GM21423 (cell line): ENCODE measurements around the gene PRAMEF18.
"Not testable (repeated sequence)": the region's sequence is repeated elsewhere in the genome, so short reads cannot be mapped to it uniquely, and the experiment has no call there.

ENCODE experiments used
- ATAC-seq: cut with Tn5 transposase; IDR thresholded peaks from one replicate; pipeline ENCODE4 v1.9.1; 2021; ENCODE audit warnings: mild to moderate bottlenecking, moderate library complexity; ENCODE audit not compliant: unreplicated experiment

PRAMEF18 gene, protein sequence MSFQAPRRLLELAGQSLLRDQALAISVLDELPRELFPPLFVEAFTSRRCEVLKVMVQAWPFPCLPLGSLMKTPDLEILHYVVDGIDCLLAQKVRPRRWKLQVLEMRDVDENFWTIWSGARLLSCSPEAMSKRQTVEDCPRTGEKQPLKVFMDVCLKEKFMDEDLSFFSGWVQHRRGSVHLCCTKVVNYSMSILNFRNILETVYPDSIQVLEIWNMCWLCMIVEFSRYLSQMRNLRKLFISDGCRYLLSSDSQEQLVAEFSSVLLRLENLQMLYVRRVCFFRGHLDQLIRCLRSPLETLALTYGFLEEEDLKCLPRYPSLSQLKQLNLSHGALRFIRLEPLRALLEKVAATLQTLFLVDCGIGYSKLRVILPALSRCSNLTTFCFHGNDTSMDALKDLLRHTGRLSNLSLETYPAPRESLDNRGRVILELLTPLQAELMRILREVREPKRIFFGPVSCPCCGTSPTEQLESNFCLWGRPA

GRCh38 chr1:13225675-13226204, at the start of gene PRAMEF18:
Gene PRAMEF18 (minus strand): TSS chr1:13226154. CDS start chr1:13226106, 48 bp downstream.
- ATAC-seq: not testable (repeated sequence)

DNA sequence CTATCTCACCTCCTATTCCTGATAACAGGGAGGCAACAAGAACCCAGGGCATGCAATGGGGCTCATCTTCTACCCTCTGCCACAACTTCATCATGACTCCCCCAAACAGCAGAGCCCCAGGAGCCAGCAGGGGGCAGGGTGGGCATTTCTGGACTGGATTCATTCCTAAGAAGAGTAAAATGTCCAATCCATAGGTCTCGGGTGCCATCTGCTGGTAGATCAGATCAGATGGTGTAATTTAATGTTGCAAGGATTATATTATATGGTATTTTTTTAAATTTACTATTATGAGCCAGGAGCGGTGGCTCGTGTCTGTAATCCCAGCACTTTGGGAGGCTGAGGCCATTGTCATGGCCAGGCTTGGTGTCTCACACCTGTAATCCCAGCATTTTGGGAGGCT, 39.2 kb upstream of the PRAMEF18 start:
- not testable (repeated sequence) for ATAC-seq

- not testable (repeated sequence) for ATAC-seq
These were observed 27.9 kb upstream of the PRAMEF18 start, which contains the start of gene PRAMEF5 for GRCh38 chr1:13253898-13254297. Gene PRAMEF5 (plus strand): TSS chr1:13254198. CDS start chr1:13259269, 5,071 bp downstream.

- not testable (repeated sequence) for ATAC-seq
These were observed 21.2 kb upstream of the PRAMEF18 start for GRCh38 chr1:13247122-13247521.

DNA sequence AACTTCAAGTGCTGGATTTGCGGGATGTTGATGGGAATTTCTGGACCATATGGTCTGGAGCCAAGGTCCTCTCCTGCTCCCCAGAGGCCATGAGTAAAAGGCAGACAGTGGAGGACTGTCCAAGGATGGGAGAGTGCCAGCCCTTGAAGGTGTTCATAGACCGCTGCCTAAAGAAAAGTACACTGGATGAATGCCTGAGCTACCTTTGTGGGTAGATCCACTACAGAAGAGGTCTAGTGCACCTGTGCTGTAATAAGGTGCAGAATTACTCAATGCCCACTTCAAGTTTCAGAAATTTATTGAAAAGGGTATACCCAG, 20.6 kb upstream of the PRAMEF18 start:
- not testable (repeated sequence) for ATAC-seq

GRCh38 chr1:13245841-13246553, 20.0 kb upstream of the PRAMEF18 start:
- ATAC-seq: not testable (repeated sequence)

DNA sequence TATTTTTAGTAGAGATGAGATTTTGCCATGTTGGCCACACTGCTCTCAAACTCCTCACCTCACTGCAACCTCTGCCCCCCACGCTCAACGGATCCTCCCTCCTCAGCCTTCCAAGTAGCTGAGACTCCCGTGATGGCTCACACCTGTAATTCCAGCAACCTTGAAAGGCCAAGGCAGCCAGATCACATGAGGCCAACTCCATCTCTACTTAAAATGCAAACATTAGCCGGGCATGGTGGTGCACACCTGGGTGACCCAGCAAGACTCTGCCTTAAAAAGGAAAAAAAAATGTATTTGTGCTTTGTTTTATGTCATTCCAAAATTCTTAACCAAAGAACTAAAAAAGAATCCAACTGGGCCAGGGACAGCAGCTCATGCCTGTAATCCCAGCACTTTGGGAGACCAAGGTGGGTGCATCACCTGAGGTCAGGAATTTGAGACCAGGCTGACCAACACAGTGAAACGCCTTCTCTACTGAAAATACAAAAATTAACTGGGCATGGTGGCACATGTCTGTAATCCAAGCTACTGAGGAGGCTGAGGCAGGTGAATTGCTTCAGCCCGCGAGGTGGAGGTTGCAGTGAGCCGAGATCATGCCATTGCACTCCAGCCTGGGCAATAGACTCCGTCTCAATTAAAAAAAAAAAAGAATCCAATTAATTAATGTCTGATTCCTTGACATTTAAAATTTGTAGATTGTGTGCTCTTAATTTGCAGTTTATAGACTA, 17.7 kb upstream of the PRAMEF18 start:
- ATAC-seq: not testable (repeated sequence)

GRCh38 chr1:13239633-13240032, 13.7 kb upstream of the PRAMEF18 start:
- ATAC-seq: not testable (repeated sequence)

GRCh38 chr1:13237572-13237971, 11.6 kb upstream of the PRAMEF18 start:
- not testable (repeated sequence) for ATAC-seq

DNA sequence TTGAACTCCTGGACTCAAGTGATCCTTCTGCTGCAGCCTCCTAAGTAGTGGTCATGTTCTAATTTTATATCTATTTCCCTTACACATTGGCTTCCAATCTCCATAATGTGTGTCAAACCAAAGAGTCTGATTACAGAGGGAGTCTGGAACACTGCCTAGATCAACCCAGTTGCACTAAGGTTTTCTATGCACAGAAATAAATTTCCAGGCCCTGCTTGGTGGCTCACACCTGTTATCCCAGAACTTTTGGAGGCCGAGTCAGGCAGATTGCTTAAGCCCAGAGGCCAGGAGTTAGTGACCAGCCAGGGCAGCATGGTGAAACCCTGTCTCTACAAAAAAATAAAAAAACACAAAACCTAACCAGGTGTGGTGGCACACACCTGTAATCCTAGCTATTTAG, 8.1 kb upstream of the PRAMEF18 start:
- ATAC-seq: not testable (repeated sequence)

GRCh38 chr1:13232056-13232455, 6.1 kb upstream of the PRAMEF18 start:
- ATAC-seq: not testable (repeated sequence)

GRCh38 chr1:13231061-13231750, 5.3 kb upstream of the PRAMEF18 start:
- ATAC-seq: not testable (repeated sequence)

GRCh38 chr1:13230601-13231000, 4.6 kb upstream of the PRAMEF18 start:
- not testable (repeated sequence) for ATAC-seq

DNA sequence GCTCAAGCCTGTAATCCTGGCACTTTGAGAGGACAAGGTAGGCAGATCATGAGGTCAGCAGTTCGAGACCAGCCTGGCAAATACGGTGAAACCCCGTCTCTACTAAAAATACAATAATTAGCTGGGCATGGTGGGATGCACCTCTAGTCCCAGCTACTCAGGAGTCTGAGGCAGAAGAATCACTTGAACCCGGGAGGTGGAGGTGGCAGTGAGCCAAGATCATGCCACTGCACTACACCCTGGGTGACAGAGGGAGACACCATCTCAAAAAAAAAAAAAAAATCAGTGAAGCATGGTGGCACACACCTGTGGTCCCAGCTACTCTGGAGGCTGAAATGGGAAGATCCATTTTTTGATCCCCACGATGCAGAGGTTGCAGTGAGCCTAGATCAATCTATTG, 4.1 kb upstream of the PRAMEF18 start:
- ATAC-seq: not testable (repeated sequence)

DNA sequence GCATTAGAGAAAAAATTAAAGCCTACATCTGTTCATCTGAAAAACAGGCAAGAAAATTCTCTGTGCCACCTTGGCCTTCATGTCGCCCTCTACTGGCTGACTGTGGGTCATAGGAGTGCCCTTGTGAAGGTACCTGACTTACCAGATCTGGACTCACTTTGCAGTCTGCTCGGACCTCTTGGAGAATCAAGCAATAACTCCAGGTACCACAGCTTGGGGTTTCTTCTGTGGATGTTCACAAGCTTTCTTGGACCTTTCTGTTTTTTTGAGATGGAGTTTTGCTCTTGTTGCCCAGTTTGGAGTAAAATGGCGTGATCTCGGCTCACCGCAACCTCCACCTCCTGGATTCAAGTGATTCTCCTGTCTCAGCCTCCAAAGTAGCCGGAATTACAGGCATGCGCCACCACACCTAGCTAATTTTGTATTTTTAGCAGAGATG, 2.4 kb upstream of the PRAMEF18 start:
- no peak for ATAC-seq

DNA sequence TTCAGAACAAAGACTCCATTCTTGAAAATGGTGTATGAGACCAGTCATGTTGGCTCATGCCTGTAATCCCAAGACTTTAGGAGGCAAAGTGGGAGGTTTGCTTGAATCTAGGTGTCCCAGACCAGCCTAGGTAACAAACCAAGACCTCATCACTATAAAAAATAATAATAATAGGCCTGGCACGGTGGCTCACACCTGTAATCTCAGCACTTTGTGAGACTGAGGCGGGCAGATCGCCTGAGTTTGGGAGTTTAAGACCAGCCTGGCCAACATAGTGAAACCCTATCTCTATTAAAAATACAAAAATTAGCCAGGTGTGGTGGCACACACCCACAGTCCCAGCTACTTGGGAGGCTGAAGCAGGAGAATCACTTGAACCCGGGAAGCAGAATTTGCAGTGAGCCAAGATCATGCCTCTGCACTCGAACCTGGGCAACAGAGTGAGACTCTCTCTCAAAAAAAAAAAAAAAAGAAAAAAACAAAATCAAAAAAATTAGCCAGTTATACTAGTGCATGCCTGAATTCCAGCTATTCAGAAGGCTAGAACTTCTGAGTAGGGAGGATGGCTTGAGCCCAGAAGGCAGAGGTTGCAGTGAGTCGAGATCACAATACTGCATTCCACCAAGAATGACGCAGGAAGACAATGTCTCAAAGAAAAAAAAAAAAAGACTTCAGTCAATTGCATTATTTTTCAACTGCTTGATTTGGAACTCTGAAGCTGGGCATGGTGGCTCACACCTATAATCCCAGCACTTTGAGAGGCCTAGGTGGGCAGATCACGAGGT, 1.5 kb upstream of the PRAMEF18 start:
- not testable (repeated sequence) for ATAC-seq

GRCh38 chr1:13224480-13225060, 1.4 kb downstream of the PRAMEF18 start:
- ATAC-seq: no peak

GRCh38 chr1:13222788-13223187, 3.2 kb downstream of the PRAMEF18 start:
- not testable (repeated sequence) for ATAC-seq

- ATAC-seq: not testable (repeated sequence)
These were observed 6.8 kb downstream of the PRAMEF18 start for GRCh38 chr1:13219203-13219602.
